ENCODE measurements around the gene HEATR5B. TPM values are rescaled to one million over a fixed set of nuclear protein-coding genes. Genes with fewer than 3 reads are reported as not detected.

The HEATR5B gene
- total RNA-seq, 1 donor from 2014 or later = 15.7 TPM

GRCh38 chr2:37020887-37021796 is 63.0 kb downstream of the HEATR5B start:
- Histone ChIP-seq H3K79me2 (ENCODE audit: insufficient read depth, low read length) (no peaks in the 10 kb centered on the region), H2AFZ (ENCODE audit: low read depth, low read length) (no peak overlapping the region), H4K20me1 (ENCODE audit: insufficient read depth, low read length) (no peaks in the 10 kb centered on the region), H3K9me3 (ENCODE audit: insufficient read depth, low read depth, low read length) (no peaks in the 10 kb centered on the region), H3K4me3 (ENCODE audit: insufficient read depth, low read depth, low read length) (no peak overlapping the region), H3K4me2 (ENCODE audit: low read length) (peak overlapping the region; percentile 20), H3K9ac (ENCODE audit: low read length) (peak overlapping the region; percentile 37), H3K4me1 (ENCODE audit: insufficient read depth, low read length) (peaks cover 13% of the 10 kb centered on the region), H3K36me3 (ENCODE audit: insufficient read depth, low read length) (peaks cover 16% of the 10 kb centered on the region), H3K27ac (ENCODE audit: low read depth, low read length) (peak overlapping the region; percentile 72), H3K27me3 (ENCODE audit: insufficient read depth, low read length) (no peaks in the 10 kb centered on the region)
- Mint-ChIP-seq H3K27me3 (ENCODE audit: low read depth, unreplicated experiment) (no peaks in the 10 kb centered on the region), H3K36me3 (ENCODE audit: low read depth, unreplicated experiment) (peaks cover 11% of the 10 kb centered on the region), H3K4me3 (ENCODE audit: unreplicated experiment) (no peak overlapping the region), H3K9me3 (ENCODE audit: unreplicated experiment) (no peaks in the 10 kb centered on the region), H3K27ac (ENCODE audit: unreplicated experiment) (no peak overlapping the region), H3K4me1 (ENCODE audit: low read depth, unreplicated experiment) (peaks cover 10% of the 10 kb centered on the region)
- DNase-seq (ENCODE audit: low read depth) (peak; percentile 6), FAIRE-seq (no peak)
- TF ChIP-seq EZH2 (IDR thresholded peaks at IDR 0.05; ENCODE audit: insufficient read depth, low read length) = no peak
- TF ChIP-seq, protein P1, sequence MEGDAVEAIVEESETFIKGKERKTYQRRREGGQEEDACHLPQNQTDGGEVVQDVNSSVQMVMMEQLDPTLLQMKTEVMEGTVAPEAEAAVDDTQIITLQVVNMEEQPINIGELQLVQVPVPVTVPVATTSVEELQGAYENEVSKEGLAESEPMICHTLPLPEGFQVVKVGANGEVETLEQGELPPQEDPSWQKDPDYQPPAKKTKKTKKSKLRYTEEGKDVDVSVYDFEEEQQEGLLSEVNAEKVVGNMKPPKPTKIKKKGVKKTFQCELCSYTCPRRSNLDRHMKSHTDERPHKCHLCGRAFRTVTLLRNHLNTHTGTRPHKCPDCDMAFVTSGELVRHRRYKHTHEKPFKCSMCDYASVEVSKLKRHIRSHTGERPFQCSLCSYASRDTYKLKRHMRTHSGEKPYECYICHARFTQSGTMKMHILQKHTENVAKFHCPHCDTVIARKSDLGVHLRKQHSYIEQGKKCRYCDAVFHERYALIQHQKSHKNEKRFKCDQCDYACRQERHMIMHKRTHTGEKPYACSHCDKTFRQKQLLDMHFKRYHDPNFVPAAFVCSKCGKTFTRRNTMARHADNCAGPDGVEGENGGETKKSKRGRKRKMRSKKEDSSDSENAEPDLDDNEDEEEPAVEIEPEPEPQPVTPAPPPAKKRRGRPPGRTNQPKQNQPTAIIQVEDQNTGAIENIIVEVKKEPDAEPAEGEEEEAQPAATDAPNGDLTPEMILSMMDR (IDR thresholded peaks at IDR 0.05; ENCODE audit: insufficient read depth, low read depth, low read length) = no peak

DNA sequence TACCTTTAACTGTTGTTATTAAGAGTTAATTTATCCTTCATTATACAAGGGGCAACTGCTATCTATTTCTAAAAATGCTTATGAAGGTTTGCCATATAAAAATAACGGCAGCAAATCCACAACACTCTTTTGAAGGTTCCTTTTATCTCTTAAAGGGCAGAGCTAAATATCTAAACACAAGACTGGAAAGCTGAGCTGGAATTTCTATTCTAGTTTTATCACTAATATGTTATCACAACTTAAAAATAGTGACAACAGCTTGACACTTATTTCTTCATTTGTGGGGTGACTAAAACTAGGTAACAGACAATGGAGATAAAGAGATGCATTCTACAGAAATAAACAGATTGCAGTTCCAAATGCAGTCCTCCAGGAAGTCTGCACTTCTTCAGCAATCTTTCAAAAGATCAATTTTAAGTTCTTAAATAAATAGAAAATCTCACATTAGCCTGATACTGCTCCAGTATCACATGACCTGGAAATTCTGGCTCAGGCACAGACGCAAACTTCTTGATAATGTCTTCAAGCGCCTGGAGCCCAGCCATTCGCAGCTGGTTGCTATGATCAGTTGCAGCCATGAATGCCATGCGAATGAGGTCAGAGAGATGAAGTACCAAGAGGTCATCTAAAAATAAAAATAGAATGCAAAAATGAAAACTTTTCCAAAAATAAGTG is 63.8 kb downstream of the HEATR5B start:
- no peak for TF ChIP-seq EZH2 (IDR thresholded peaks at IDR 0.05; ENCODE audit: insufficient read depth, low read length)
- TF ChIP-seq, protein P1 (IDR thresholded peaks at IDR 0.05; ENCODE audit: insufficient read depth, low read depth, low read length) = no peak

More for the DNA sequence above, 63.8 kb downstream of the HEATR5B start:
- H3K4me1 ChIP-seq (ENCODE audit: insufficient read depth, low read length) = peaks cover 13% of the 10 kb centered on the region
- H3K9ac ChIP-seq (ENCODE audit: low read length) = peak overlapping the region; percentile 11
- Mint-ChIP-seq H3K4me1 (ENCODE audit: low read depth, unreplicated experiment) (peaks cover 10% of the 10 kb centered on the region), H3K36me3 (ENCODE audit: low read depth, unreplicated experiment) (peaks cover 9% of the 10 kb centered on the region), H3K9me3 (ENCODE audit: unreplicated experiment) (no peaks in the 10 kb centered on the region), H3K27me3 (ENCODE audit: low read depth, unreplicated experiment) (no peaks in the 10 kb centered on the region), H3K4me3 (ENCODE audit: unreplicated experiment) (no peak overlapping the region), H3K27ac (ENCODE audit: unreplicated experiment) (no peak overlapping the region)
- H4K20me1 ChIP-seq (ENCODE audit: insufficient read depth, low read length) = no peaks in the 10 kb centered on the region
- H3K36me3 ChIP-seq (ENCODE audit: insufficient read depth, low read length) = peaks cover 13% of the 10 kb centered on the region
- no peaks in the 10 kb centered on the region for H3K79me2 ChIP-seq (ENCODE audit: insufficient read depth, low read length)
- peak; percentile 85 for DNase-seq (ENCODE audit: low read depth)
- H2AFZ ChIP-seq (ENCODE audit: low read depth, low read length) = no peak overlapping the region
- peak overlapping the region; percentile 4 for H3K4me2 ChIP-seq (ENCODE audit: low read length)
- no peaks in the 10 kb centered on the region for H3K9me3 ChIP-seq (ENCODE audit: insufficient read depth, low read depth, low read length)
- peak overlapping the region; percentile 72 for H3K27ac ChIP-seq (ENCODE audit: low read depth, low read length)
- no peak overlapping the region for H3K4me3 ChIP-seq (ENCODE audit: insufficient read depth, low read depth, low read length)
- FAIRE-seq = no peak
- H3K27me3 ChIP-seq (ENCODE audit: insufficient read depth, low read length) = no peaks in the 10 kb centered on the region

All from astrocyte (in vitro differentiated cells and primary cell).